Heart right ventricle (tissue), 16 donors: ENCODE data around the gene RAB7A. TPM values are rescaled to one million over a fixed set of nuclear protein-coding genes. Genes with fewer than 3 reads are reported as not detected.
"Not testable (repeated sequence)": the region's sequence is repeated elsewhere in the genome, so short reads cannot be mapped to it uniquely, and the experiment has no call there.

ENCODE experiments used
- ATAC-seq, 8 donors: fragments of 200-7000 bp; cut with Tn5 transposase; one replicate each; pipeline ENCODE4 v1.9.1; 2020; ENCODE audit warnings: mild to moderate bottlenecking in 8 of 8, moderate library complexity in 8 of 8, moderate number of reproducible peaks in 1 of 8
- DNase-seq, 2 donors: peaks; one replicate each; pipeline ENCODE4 v3.0.0-alpha.2; 2020
- H3K27ac ChIP-seq, 10 donors: fragments of 200-600 bp; sonication (generic) in 2 of 10; one replicate each; pipeline versions ENCODE4 v1.5.0 to v1.8.0; 2020 to 2022; ENCODE audit warnings: mild to moderate bottlenecking in 3 of 10
- H3K27me3 ChIP-seq, 7 donors: fragments of 200-600 bp; one replicate each; pipeline ENCODE4 v1.8.0; 2021 to 2022; ENCODE audit warnings: mild to moderate bottlenecking in 2 of 7
- H3K36me3 ChIP-seq, 9 donors: fragments of 200-600 bp; sonication (generic) in 1 of 9; one replicate each; pipeline versions ENCODE4 v1.5.0 to v1.8.0; 2020 to 2022; ENCODE audit warnings: mild to moderate bottlenecking in 2 of 9
- H3K4me1 ChIP-seq, 9 donors: fragments of 200-600 bp; sonication (generic) in 1 of 9; one replicate each; pipeline versions ENCODE4 v1.5.0 to v1.8.0; 2020 to 2022; ENCODE audit warnings: mild to moderate bottlenecking in 4 of 9
- H3K4me3 ChIP-seq, 10 donors: fragments of 200-600 bp; sonication (generic) in 2 of 10; one replicate each; pipeline versions ENCODE4 v1.5.0 to v1.8.0; 2020 to 2022; ENCODE audit warnings: mild to moderate bottlenecking in 7 of 10, moderate library complexity in 2 of 10
- H3K9me3 ChIP-seq, 11 donors: fragments of 200-600 bp in 10 of 11; sonication (generic) in 2 of 11; one replicate each; pipeline versions ENCODE4 v1.5.0 to v1.8.0; 2013 to 2022; ENCODE audit warnings: mild to moderate bottlenecking in 2 of 11, control low read depth in 1 of 11, moderate library complexity in 1 of 11
- CTCF ChIP-seq, 9 donors: fragments of 200-600 bp; sonication (generic) in 2 of 9; IDR thresholded peaks; one replicate each; pipeline versions ENCODE4 v1.5.0 to v1.8.0; 2021 to 2022; ENCODE audit warnings: antibody characterized with exemption in 9 of 9, mild to moderate bottlenecking in 5 of 9, moderate library complexity in 1 of 9
- WGBS, 2 donors: extraction: QIAGEN DNeasy Blood & Tissue Kit; methylation state at CpG; one replicate each; pipeline ENCODE4 v1.1.7; 2013; ENCODE audit warnings: inconsistent platforms in 1 of 2; 5-methylcytosine and 5-hydroxymethylcytosine counted together
- intact Hi-C, 10 donors: fragments of 100-400 bp; cut with DNase I; formaldehyde crosslinking; loops; one replicate each; pipeline versions ENCODE4 v1.11.1 to v1.14.2; 2022
- polyA plus RNA-seq, 2 donors: library from polyadenylated mRNA; stranded (reverse); fragments of 200-250 nt; gene quantifications; one replicate each; pipeline ENCODE4 v1.2.3, GENCODE V29; 2013
- total RNA-seq, 10 donors: library from RNA; stranded (reverse); fragmentation: NEBNext Ultra II Directional in 3 of 10; extraction: Animal tissue kit (Norgen Biotek cat#: 25700) in 3 of 10; gene quantifications; one replicate each; pipeline versions ENCODE4 v1.2.1 to v1.2.4, GENCODE V29; 2021 to 2023
- donor health status: Arrhythmogenic right ventricular cardiomyopathy.
- donor health status: ischemic (EF 13 %, LVEDD 7.1; RV severe dilation, severe dysfunction).
- donor health status: healthy with polysubstance abuse.
- donor health status: DM: no; HTN: yes; CAD: no.
- donor health status: DM: no; HTN: no; CAD: no.
- donor health status: ischemic (EF 25% LVEDD 6.9; RV normal size, moderate dysfunction).
- donor health status: ischemic (EF 25% LVEDD 5.7; RV mildly dilated, moderate dysfunction).
- donor health status: healthy.
- donor health status: DM: yes; HTN: yes; CAD: no.
- donor health status: Ischemic cardiomyopathy.
- donor health status: ischemic (EF 35%, LVEDD 5.7; RV mildly dilated, moderate dysfunction).
- donor health status: nonischemic (EF 11% LVEDD 7.7; RV severe dilation, severe dysfunction).
- donor health status: DM: yes; HTN: yes; CAD: no.
- donor health status: PGD.
- donor health status: ischemic (EF 29% LVEDD 5.4; RV normal size, mild dysfunction).
- donor health status: nonischemic (EF 23%, LVEDD 6.1; RV moderate dilation, normal function).

The RAB7A gene
- total and polyA plus RNA-seq, 12 donors = 161 to 348 (median 296) TPM

- H3K4me3 ChIP-seq, H3K4me1 ChIP-seq, H3K36me3 ChIP-seq, H3K9me3 ChIP-seq, H3K27me3 ChIP-seq, DNase-seq, H3K27ac ChIP-seq, intact Hi-C loops, ATAC-seq: not testable (repeated sequence)
- 75 to 77% methylated on average over 5 of the region's 5 CpGs for WGBS, 2 donors
Observed at GRCh38 chr3:128832979-128833378, 107.0 kb downstream of the RAB7A start.

- 89 to 92% methylated on average over 4 of the region's 4 CpGs for WGBS, 2 donors
- no peaks in the 10 kb centered on the region for H3K9me3 ChIP-seq
- no peaks in the 10 kb centered on the region for H3K36me3 ChIP-seq
- H3K4me3 ChIP-seq = no peak overlapping the region
- no peaks in the 10 kb centered on the region for H3K27me3 ChIP-seq
- no peak for TF ChIP-seq CTCF (IDR thresholded peaks at IDR 0.05)
- H3K4me1 ChIP-seq = peaks cover 0 to 5% (median 0%) of the 10 kb centered on the region in 9 donors
- H3K27ac ChIP-seq = no peak overlapping the region
- ATAC-seq (no peak), DNase-seq (no peak)
- intact Hi-C loops = no loop called here
Observed at GRCh38 chr3:128835096-128835495, 109.1 kb downstream of the RAB7A start.

GRCh38 chr3:128841926-128842920 is 116.2 kb downstream of the RAB7A start:
- peaks cover 0 to 25% (median 15%) of the 10 kb centered on the region in 9 donors for H3K4me1 ChIP-seq
- WGBS, 2 donors = 86 to 91% methylated on average over 9 to 10 of the region's 10 CpGs
- no peaks in the 10 kb centered on the region for H3K36me3 ChIP-seq
- H3K27ac ChIP-seq = no peak overlapping the region
- ATAC-seq (no peak), DNase-seq (no peak)
- H3K9me3 ChIP-seq = no peaks in the 10 kb centered on the region
- no peak for TF ChIP-seq CTCF (IDR thresholded peaks at IDR 0.05)
- intact Hi-C loops = loop anchor here in 4 of 10 donors (1.0 to 10.0 kb wide), 4 partner anchors 41 to 227 kb away; no protein-coding TSS in a partner anchor
- H3K27me3 ChIP-seq = no peaks in the 10 kb centered on the region
- no peak overlapping the region for H3K4me3 ChIP-seq

- no peaks in the 10 kb centered on the region for H3K36me3 ChIP-seq
- WGBS, 2 donors = 96 to 97% methylated on average over 6 of the region's 6 CpGs
- TF ChIP-seq CTCF (IDR thresholded peaks at IDR 0.05) = no peak
- peaks cover 0 to 20% (median 15%) of the 10 kb centered on the region in 9 donors for H3K4me1 ChIP-seq
- H3K9me3 ChIP-seq = no peaks in the 10 kb centered on the region
- intact Hi-C loops = loop anchor here in 3 of 10 donors (10.0 kb wide), 3 partner anchors 50 to 230 kb away; no protein-coding TSS in a partner anchor
- DNase-seq = no peak
- H3K4me3 ChIP-seq = no peak overlapping the region
- H3K27me3 ChIP-seq = no peaks in the 10 kb centered on the region
- no peak overlapping the region for H3K27ac ChIP-seq
- ATAC-seq = no peak
Observed at GRCh38 chr3:128844502-128844901, 118.5 kb downstream of the RAB7A start.
